ENCODE measurements around the gene KIAA1328. TPM values are rescaled to one million over a fixed set of nuclear protein-coding genes. Genes with fewer than 3 reads are reported as not detected.

The KIAA1328 gene
- total and polyA plus RNA-seq, 4 donors: 0.95 to 7.4 (median 2.9) TPM

- Histone ChIP-seq H3K27me3 (ENCODE audit: control insufficient read depth in 4 of 4, insufficient read depth in 4 of 4, low read length in 3 of 4) (peaks cover 0 to 8% (median 0%) of the 10 kb centered on the region in 4 donors), H3K9ac (ENCODE audit: low read depth in 1 of 2, low read length in 2 of 2) (no peak overlapping the region), H3K36me3 (ENCODE audit: control insufficient read depth in 4 of 4, insufficient read depth in 3 of 4, low read depth in 1 of 4, low read length in 3 of 4) (no peaks in the 10 kb centered on the region), H3K9me3 (ENCODE audit: control insufficient read depth in 4 of 4, low read length in 3 of 4) (no peaks in the 10 kb centered on the region), H3K27ac (ENCODE audit: low read depth in 1 of 2, low read length in 2 of 2) (no peak overlapping the region), H3K4me1 (ENCODE audit: control insufficient read depth in 4 of 4, insufficient read depth in 4 of 4, low read length in 3 of 4) (no peaks in the 10 kb centered on the region), H3K4me3 (ENCODE audit: low read depth in 1 of 3, low read length in 3 of 3) (no peak overlapping the region)
- DNase-seq (ENCODE audit: low spot score): no peak
- WGBS: 70% methylated on average over 10 of the region's 10 CpGs
- no peak for TF ChIP-seq JUND (IDR thresholded peaks at IDR 0.05)
- TF ChIP-seq NR2F2 (IDR thresholded peaks at IDR 0.05): no peak
These were observed 431.6 kb downstream of the KIAA1328 start for GRCh38 chr18:37260367-37261093.

DNA sequence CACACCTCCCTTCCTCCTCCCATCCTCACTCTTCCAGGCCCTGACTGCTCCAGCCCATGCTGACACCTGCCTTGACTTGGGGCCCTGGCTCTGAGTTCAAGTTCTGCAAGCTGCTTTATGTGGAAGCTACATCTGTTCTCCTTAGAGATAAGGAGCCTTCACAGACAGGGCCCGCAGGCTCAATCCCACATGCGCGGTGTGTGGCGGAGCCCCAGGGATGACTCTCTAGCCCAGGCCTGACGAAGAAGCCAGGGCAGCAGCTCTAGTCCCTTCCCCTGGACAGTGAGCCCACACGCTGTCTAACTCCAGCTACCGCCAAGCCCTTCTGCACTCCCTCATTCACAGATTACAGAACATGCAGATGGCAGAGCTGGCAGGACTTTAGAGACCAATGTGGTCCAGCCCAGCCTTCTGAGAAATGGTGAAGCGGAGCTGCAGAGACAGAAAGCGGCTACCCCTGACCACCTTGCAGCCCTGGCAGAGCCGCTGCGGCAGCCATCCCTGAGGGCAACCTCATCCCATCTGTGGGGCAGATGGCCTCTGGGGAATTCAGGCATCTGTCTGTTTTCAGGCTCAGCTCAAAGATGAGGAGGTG is 432.4 kb downstream of the KIAA1328 start:
- WGBS: 87% methylated on average over 11 of the region's 11 CpGs
- Histone ChIP-seq H3K27ac (ENCODE audit: low read depth in 1 of 2, low read length in 2 of 2) (no peak overlapping the region), H3K36me3 (ENCODE audit: control insufficient read depth in 4 of 4, insufficient read depth in 3 of 4, low read depth in 1 of 4, low read length in 3 of 4) (no peaks in the 10 kb centered on the region), H3K4me1 (ENCODE audit: control insufficient read depth in 4 of 4, insufficient read depth in 4 of 4, low read length in 3 of 4) (no peaks in the 10 kb centered on the region), H3K9me3 (ENCODE audit: control insufficient read depth in 4 of 4, low read length in 3 of 4) (no peaks in the 10 kb centered on the region), H3K27me3 (ENCODE audit: control insufficient read depth in 4 of 4, insufficient read depth in 4 of 4, low read length in 3 of 4) (peaks cover 0 to 8% (median 0%) of the 10 kb centered on the region in 4 donors), H3K9ac (ENCODE audit: low read depth in 1 of 2, low read length in 2 of 2) (no peak overlapping the region), H3K4me3 (ENCODE audit: low read depth in 1 of 3, low read length in 3 of 3) (no peak overlapping the region)
- DNase-seq (ENCODE audit: low spot score): no peak
- TF ChIP-seq NR2F2 (IDR thresholded peaks at IDR 0.05): no peak
- no peak for TF ChIP-seq FOXA1 (IDR thresholded peaks at IDR 0.05)
- TF ChIP-seq, protein P1, sequence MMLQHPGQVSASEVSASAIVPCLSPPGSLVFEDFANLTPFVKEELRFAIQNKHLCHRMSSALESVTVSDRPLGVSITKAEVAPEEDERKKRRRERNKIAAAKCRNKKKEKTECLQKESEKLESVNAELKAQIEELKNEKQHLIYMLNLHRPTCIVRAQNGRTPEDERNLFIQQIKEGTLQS (IDR thresholded peaks at IDR 0.05): no peak
- no peak for TF ChIP-seq REST (IDR thresholded peaks at IDR 0.05)
- TF ChIP-seq HNF4A (conservative IDR thresholded peaks at IDR 0.05): no peak
- no peak for TF ChIP-seq JUND (IDR thresholded peaks at IDR 0.05)
- no peak for TF ChIP-seq RXRA (IDR thresholded peaks at IDR 0.05)
- TF ChIP-seq GABPA (IDR thresholded peaks at IDR 0.05 in 1 of 2, conservative IDR thresholded peaks at IDR 0.05 in 1 of 2): no peak
- TF ChIP-seq, protein P2, sequence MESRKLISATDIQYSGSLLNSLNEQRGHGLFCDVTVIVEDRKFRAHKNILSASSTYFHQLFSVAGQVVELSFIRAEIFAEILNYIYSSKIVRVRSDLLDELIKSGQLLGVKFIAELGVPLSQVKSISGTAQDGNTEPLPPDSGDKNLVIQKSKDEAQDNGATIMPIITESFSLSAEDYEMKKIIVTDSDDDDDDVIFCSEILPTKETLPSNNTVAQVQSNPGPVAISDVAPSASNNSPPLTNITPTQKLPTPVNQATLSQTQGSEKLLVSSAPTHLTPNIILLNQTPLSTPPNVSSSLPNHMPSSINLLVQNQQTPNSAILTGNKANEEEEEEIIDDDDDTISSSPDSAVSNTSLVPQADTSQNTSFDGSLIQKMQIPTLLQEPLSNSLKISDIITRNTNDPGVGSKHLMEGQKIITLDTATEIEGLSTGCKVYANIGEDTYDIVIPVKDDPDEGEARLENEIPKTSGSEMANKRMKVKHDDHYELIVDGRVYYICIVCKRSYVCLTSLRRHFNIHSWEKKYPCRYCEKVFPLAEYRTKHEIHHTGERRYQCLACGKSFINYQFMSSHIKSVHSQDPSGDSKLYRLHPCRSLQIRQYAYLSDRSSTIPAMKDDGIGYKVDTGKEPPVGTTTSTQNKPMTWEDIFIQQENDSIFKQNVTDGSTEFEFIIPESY (IDR thresholded peaks at IDR 0.05): no peak
- TF ChIP-seq RAD21 (IDR thresholded peaks at IDR 0.05): no peak
- TF ChIP-seq CTCF (IDR thresholded peaks at IDR 0.05; ENCODE audit: low read depth, low read length, missing input control): no peak
- no peak for TF ChIP-seq HNF4G (IDR thresholded peaks at IDR 0.05)
